Posterior cingulate gyrus (tissue), 11 donors: ENCODE results near the gene SERPINA9.

Experiments
- DNase-seq, 10 donors: peaks; one replicate each; pipeline versions ENCODE4 v3.0.0 to v3.0.0-alpha.2; 2020 to 2021; ENCODE audit warnings: mixed read lengths in 3 of 10
- intact Hi-C: fragments of 100-400 bp; cut with DNase I; formaldehyde crosslinking; loops from one replicate; pipeline ENCODE4 v1.15.1; 2023

Gene SERPINA9

DNA sequence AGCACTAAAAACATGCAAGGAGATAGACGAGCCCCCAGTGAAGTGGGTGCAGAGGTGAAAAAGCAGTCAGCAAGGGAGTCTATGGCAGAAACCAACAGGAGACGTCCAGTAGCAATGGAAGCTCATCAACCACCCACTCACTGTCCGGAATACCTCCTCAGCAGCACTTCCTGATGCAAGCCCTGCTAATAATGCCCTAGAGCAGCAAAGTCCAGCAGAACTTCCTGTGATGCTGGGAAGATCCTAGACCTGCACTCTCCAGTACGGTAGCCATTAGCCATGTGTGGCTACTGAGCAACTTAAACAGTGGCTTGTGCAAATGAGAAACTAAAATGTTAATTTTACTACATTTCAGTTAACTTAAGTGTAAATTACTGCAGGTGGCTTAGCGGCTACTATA, 11.0 kb downstream of the SERPINA9 start:
- DNase-seq, result no peak
- intact Hi-C loops, result no loop called here

GRCh38 chr14:94464290-94464689, 11.7 kb downstream of the SERPINA9 start:
- no peak for DNase-seq
- intact Hi-C loops, result no loop called here

- DNase-seq, result no peak
- intact Hi-C loops, result no loop called here
Measured at GRCh38 chr14:94462763-94463572, 13.0 kb downstream of the SERPINA9 start.

DNA sequence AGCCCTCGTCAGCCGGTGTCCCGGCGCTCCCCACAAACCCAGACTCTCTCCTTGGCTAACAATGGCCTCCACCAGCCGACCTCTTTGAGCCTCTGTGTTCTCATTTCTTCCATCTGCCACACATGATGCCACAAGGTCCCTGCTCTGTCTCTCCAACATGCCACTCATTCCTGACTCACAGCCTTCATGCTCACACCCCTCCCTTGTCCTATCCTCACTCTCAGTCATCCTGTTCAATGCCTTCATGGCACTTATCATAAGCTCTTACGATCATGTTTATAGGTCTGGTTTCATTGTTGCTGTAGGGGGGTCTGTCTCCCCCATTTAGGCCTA, 13.8 kb downstream of the SERPINA9 start:
- intact Hi-C loops, result no loop called here
- DNase-seq, result no peak

DNA sequence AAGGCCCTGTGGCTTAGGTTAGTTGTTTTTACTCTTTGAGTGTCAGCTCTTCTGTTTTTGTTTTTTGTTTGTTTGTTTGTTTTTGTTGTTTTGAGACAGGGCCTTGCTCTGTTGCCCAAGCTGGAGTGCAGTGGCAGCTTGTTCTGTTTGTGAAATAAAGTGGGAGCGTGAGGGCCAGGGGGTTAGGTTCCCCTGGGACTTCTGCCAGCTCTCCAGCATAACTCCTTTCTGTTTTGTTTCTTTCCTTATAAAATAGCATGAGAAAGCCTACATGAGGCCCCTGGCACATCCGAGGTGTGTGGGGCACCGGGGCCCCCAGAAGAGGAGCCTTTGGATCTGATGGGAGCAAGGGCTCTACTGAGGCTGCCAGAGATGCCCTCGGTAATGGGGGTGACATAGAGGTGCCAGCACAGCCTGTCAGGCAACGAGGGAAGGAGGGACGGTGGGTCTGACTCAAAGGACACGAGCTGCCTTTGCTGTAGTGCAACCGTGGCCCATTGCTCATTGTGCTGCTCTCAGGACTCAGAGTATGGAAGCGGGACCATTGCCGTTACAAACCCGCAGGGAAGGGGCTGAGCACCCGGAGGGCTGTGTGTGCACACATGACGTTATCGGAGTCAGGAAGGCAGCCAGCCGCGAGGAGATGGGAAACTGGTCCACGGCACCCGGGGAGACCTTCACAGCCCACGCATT, 14.3 kb downstream of the SERPINA9 start:
- DNase-seq, result no peak
- intact Hi-C loops, result no loop called here

DNA sequence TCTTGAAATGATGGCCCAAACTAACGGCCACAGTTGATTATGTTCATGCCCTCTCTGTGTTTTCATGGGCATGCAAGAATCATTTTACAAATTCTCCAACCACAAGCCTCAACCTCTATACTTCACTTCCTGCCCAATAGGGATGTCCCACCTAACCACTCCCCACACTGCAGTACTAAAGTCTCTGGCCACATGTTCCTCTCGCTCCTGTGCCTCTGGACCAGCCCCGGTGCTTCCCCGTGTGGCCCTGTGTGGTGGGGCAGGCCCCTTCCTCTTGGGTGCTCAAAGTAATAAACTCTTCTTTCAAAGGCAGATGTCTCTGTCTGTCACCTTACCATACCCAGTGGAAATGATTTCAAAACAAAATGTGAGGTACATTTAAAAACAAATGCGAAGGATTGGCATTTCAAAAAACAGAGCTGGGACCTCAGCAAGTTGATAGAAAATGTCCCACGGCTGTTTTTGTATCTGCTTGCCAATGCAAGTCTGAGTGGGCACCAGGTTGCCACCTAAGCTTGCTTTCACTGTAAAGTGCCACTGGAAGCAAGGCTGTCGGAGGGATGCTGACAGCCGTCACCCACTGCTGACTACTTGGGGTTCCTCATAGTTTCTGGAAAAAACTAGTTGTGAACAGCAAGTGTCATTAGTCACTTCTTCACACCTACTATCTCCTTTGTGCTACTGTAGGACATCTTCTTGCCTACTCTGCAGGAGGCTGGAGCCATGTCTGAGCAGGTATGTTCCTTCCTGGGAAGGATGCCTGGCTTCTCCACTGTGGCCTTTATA, 15.2 kb downstream of the SERPINA9 start:
- intact Hi-C loops, result no loop called here
- DNase-seq, result no peak

DNA sequence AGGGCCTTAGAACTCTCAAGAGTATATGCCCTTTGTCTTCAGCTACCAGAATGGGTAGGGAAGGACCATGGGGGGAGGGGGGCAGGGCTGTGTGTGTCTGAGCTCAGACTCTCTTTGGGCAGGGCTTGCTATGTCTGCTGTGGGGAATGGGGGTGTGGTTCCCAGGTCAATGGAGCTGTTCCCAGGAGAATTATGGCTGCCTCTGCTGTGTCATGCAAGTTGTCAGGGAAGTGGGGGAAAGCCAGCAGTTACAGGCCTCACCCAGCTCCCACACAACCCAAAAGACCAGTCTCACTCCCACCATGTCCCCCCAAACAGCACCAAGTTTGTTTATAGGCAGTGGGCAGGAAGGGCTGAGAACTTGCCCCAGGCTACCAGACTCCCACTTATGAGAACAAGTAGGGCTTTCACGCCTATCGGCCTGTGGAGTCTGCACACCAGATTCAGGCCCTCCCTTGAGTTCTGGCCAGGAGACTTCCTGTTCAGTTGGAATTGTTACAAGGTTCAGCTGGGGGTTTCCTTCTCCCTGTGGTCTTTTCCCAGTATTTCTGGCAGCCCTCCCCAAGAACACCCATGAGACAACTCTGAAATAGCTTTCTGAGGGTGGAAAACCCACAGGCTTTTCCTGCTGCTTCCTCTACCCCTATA, 17.3 kb downstream of the SERPINA9 start:
- DNase-seq, result no peak
- intact Hi-C loops, result no loop called here

- no peak for DNase-seq
Measured at GRCh38 chr14:94458096-94458495, 17.9 kb downstream of the SERPINA9 start.

DNA sequence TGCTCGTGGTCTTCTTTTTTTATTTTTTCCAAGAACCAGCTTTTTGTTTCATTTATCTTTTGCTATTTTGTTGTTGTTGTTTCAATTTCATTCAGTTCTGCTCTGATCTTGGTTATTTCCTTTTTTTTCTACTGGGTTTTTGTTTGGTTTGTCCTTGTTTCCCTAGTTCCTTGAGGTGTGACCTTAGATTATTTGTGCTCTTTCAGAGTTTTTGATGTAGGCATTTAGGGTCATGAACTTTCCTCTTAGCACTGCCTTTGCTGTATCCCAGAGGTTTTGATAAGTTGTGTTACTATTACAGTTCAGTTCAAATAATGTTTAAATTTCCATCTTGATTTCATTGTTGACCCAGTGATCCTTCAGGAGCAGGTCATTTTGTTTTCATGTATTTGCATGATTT, 20.1 kb downstream of the SERPINA9 start:
- DNase-seq, result no peak
- intact Hi-C loops, result no loop called here

More at GRCh38 chr14:94458096-94458495, 17.9 kb downstream of the SERPINA9 start:
- intact Hi-C loops, result no loop called here

- intact Hi-C loops, result no loop called here
- no peak for DNase-seq
Measured at GRCh38 chr14:94451826-94452225, 24.2 kb downstream of the SERPINA9 start.

- intact Hi-C loops, result no loop called here
- no peak for DNase-seq
Measured at GRCh38 chr14:94451091-94451771, 24.8 kb downstream of the SERPINA9 start.

GRCh38 chr14:94450722-94451090, 25.3 kb downstream of the SERPINA9 start:
- no peak for DNase-seq
- intact Hi-C loops, result no loop called here

DNA sequence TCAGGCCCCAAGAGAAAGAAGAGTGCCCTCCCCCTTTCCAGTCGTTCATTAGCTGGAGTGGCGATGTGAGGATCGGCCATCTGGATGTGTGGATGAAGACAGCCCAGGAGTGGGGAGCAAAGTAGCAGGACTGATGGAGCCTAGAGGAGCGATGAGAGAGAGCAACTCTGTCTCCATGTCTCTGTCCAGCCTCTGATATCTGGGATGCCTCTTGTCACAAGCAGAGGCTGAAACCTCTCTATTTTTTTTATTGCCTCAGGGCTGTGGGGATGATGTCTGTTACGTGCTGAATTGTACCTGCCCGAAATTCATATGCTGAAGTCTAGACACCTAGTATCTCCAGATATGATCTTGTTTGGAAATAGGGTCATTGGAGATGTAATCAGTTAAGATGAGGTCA, 26.1 kb downstream of the SERPINA9 start:
- intact Hi-C loops, result no loop called here
- no peak for DNase-seq

- intact Hi-C loops, result no loop called here
- DNase-seq, result peak in 1 of 10 donors; percentile 62
Measured at GRCh38 chr14:94448071-94448808, 27.8 kb downstream of the SERPINA9 start.

GRCh38 chr14:94447206-94447605, 28.8 kb downstream of the SERPINA9 start:
- intact Hi-C loops, result no loop called here
- DNase-seq, result no peak

DNA sequence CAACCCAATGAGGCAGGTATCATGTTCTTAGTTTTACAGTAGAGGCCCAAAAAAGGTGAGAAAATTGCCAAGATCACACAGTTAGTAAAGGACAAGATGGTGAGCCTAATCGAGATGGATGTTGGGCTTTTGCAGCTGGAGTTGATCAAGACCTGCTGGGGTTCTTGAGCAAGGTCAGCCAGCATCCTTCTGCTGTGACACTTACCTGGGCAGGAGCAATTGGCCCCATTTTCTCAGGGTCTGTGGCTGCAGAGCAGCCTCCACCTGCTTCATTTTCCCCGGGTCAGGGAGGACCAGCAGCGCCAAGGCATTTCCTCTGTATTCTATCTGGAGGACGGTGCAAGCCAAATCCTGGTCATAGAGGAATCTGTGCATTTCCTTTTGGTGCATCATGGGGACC, 29.9 kb downstream of the SERPINA9 start:
- DNase-seq, result no peak
- intact Hi-C loops, result no loop called here

- intact Hi-C loops, result no loop called here
- DNase-seq, result no peak
Measured at GRCh38 chr14:94445003-94445402, 31.0 kb downstream of the SERPINA9 start.

DNA sequence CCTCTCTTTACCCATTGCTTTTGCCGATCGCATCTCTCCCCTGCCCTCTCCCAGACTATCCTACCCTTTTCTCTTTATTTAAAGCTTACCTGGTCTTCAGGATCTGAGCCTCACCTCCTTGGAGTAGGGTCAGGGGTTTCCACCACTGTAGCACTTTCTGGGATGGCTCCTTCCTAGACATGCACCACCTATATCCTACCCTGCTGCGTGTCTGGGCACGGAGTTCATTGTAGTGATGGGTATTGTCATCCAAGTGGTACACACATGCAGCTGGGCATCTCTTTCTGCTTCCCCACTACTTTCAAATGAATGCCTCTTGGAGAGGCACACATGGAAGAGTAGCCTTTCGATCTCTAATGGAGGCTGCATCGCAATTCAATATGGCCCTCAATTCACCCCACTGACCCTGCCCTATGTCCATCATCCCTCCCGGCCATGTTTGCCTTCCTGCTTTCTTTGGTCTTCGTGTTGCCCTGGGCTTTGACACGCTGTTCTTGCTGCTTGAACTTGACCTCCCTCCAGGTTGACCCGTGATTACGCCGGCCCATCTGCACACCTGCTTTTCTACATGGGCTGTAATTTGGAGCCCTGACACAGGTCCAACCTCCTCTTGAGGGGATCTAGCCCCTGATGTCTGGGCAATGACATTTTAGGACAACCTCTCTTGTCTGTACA, 34.3 kb downstream of the SERPINA9 start:
- DNase-seq, result no peak
- intact Hi-C loops, result no loop called here

- intact Hi-C loops, result no loop called here
- DNase-seq, result no peak
Measured at GRCh38 chr14:94441130-94441529, 34.9 kb downstream of the SERPINA9 start.
